Measurements from ENCODE around the gene CHST3.

CHST3 gene

GRCh38 chr10:71971769-71972555, 7.8 kb downstream of the CHST3 start:
- no peaks in the 10 kb centered on the region for H3K4me1 ChIP-seq (ENCODE audit: control insufficient read depth in 1 of 2, insufficient read depth in 1 of 2, low read depth in 1 of 2, low read length in 1 of 2)
- TF ChIP-seq CTCF (IDR thresholded peaks at IDR 0.05): no peak
- no peaks in the 10 kb centered on the region for H3K36me3 ChIP-seq
- no peak overlapping the region for H3K27ac ChIP-seq
- no peak overlapping the region for H3K4me3 ChIP-seq (ENCODE audit: low read depth in 1 of 2, low read length in 1 of 2)
- H3K9me3 ChIP-seq: no peaks in the 10 kb centered on the region
- H3K27me3 ChIP-seq: peaks cover 24% of the 10 kb centered on the region

GRCh38 chr10:71972746-71973695, 8.8 kb downstream of the CHST3 start:
- H3K27me3 ChIP-seq: peaks cover 15% of the 10 kb centered on the region
- H3K4me1 ChIP-seq (ENCODE audit: control insufficient read depth in 1 of 2, insufficient read depth in 1 of 2, low read depth in 1 of 2, low read length in 1 of 2): no peaks in the 10 kb centered on the region
- H3K36me3 ChIP-seq: no peaks in the 10 kb centered on the region
- no peaks in the 10 kb centered on the region for H3K9me3 ChIP-seq
- no peak overlapping the region for H3K4me3 ChIP-seq (ENCODE audit: low read depth in 1 of 2, low read length in 1 of 2)
- no peak overlapping the region for H3K27ac ChIP-seq
- no peak for TF ChIP-seq CTCF (IDR thresholded peaks at IDR 0.05)

- Histone ChIP-seq H3K36me3 (no peaks in the 10 kb centered on the region), H3K4me3 (ENCODE audit: low read depth in 1 of 2, low read length in 1 of 2) (no peak overlapping the region), H3K27ac (no peak overlapping the region), H3K27me3 (peaks cover 7% of the 10 kb centered on the region), H3K4me1 (ENCODE audit: control insufficient read depth in 1 of 2, insufficient read depth in 1 of 2, low read depth in 1 of 2, low read length in 1 of 2) (no peaks in the 10 kb centered on the region), H3K9me3 (no peaks in the 10 kb centered on the region)
- no peak for TF ChIP-seq CTCF (IDR thresholded peaks at IDR 0.05)
These were observed 9.7 kb downstream of the CHST3 start for GRCh38 chr10:71973777-71974488.

- H3K27me3 ChIP-seq: peaks cover under 1% of the 10 kb centered on the region
- H3K27ac ChIP-seq: no peak overlapping the region
- no peak for TF ChIP-seq CTCF (IDR thresholded peaks at IDR 0.05)
- H3K36me3 ChIP-seq: no peaks in the 10 kb centered on the region
- H3K9me3 ChIP-seq: no peaks in the 10 kb centered on the region
- no peak overlapping the region for H3K4me3 ChIP-seq (ENCODE audit: low read depth in 1 of 2, low read length in 1 of 2)
- H3K4me1 ChIP-seq (ENCODE audit: control insufficient read depth in 1 of 2, insufficient read depth in 1 of 2, low read depth in 1 of 2, low read length in 1 of 2): no peaks in the 10 kb centered on the region
These were observed 10.4 kb downstream of the CHST3 start for GRCh38 chr10:71974489-71975021.

Measured in neutrophil (primary cell).